Measurements from ENCODE around the gene CNKSR3. TPM values are rescaled to one million over a fixed set of nuclear protein-coding genes. Genes with fewer than 3 reads are reported as not detected.
A peak's percentile ranks its signal among the peaks of the same experiment; 100 is the strongest.
"Not testable (repeated sequence)": the region's sequence is repeated elsewhere in the genome, so short reads cannot be mapped to it uniquely, and the experiment has no call there.

Gene CNKSR3
- total and polyA plus RNA-seq, 2 experiments from 2014 or later: 1.9 to 5.7 TPM

GRCh38 chr6:154541837-154542236, 31.4 kb upstream of the CNKSR3 start:
- H3K27ac ChIP-seq (ENCODE audit: low read depth); H3F3A ChIP-seq (replicated peaks; ENCODE audit: low read depth); H3K9me2 ChIP-seq (ENCODE audit: insufficient read depth); H3K9me3 Mint-ChIP-seq; H2AFZ ChIP-seq; H3K4me3 Mint-ChIP-seq; H3K79me2 ChIP-seq (replicated peaks; ENCODE audit: insufficient read depth); H3K27ac Mint-ChIP-seq; H3K4me3 ChIP-seq; DNase-seq (ENCODE audit: low spot score); H3K36me3 Mint-ChIP-seq (ENCODE audit: low read depth); H3K36me3 ChIP-seq (ENCODE audit: insufficient read depth); H4K20me1 ChIP-seq (replicated peaks; ENCODE audit: insufficient read depth): not testable (repeated sequence)
- Histone ChIP-seq H3K27me3 (ENCODE audit: insufficient read depth) (peaks cover 51% of the 10 kb centered on the region), H3K4me2 (peak overlapping the region; percentile 50; the same call in 1 of the 2 replicates), H3K4me1 (ENCODE audit: insufficient read depth) (peaks cover 34% of the 10 kb centered on the region)
- peak; percentile 12; the same call in 2 of the 3 replicates for ATAC-seq
- 0 out of 2 replicates have a peak, but pooled peaks have one; percentile 22 for TF ChIP-seq ZNF331 (CRISPR knock-in tag; IDR thresholded peaks at IDR 0.05; ENCODE audit: low read depth)
- peaks cover 39% of the 10 kb centered on the region for H3K4me1 Mint-ChIP-seq
- H3K27me3 Mint-ChIP-seq (ENCODE audit: insufficient read depth, low read depth, poor library complexity): peaks cover 14% of the 10 kb centered on the region

- TF ChIP-seq EZH2 (IDR thresholded peaks at IDR 0.05; ENCODE audit: low read depth, unreplicated experiment) (no peak), ZNF462 (CRISPR knock-in tag; IDR thresholded peaks at IDR 0.05) (no peak), EZH2phosphoT487 (IDR thresholded peaks at IDR 0.05; ENCODE audit: unreplicated experiment) (no peak), REST (IDR thresholded peaks at IDR 0.05; ENCODE audit: unreplicated experiment) (no peak), ZNF114 (CRISPR knock-in tag; IDR thresholded peaks at IDR 0.05) (no peak), CTCF (conservative IDR thresholded peaks at IDR 0.05; ENCODE audit: low read depth in 2 of 2) (no peak), ETS1 (IDR thresholded peaks at IDR 0.05) (no peak)
- ATAC-seq (no peak), DNase-seq (ENCODE audit: low spot score) (no peak)
- H3F3A ChIP-seq (replicated peaks; ENCODE audit: low read depth): no peaks in the 10 kb centered on the region
- no peak overlapping the region for H3K4me2 ChIP-seq
- H3K9me2 ChIP-seq (ENCODE audit: insufficient read depth): no peaks in the 10 kb centered on the region
- H3K4me3 ChIP-seq: no peak overlapping the region
- no peak overlapping the region for H2AFZ ChIP-seq
- no peaks in the 10 kb centered on the region for H4K20me1 ChIP-seq (replicated peaks; ENCODE audit: insufficient read depth)
- Mint-ChIP-seq H3K4me1 (peaks cover 51% of the 10 kb centered on the region), H3K27ac (no peak overlapping the region), H3K36me3 (ENCODE audit: low read depth) (no peaks in the 10 kb centered on the region), H3K27me3 (ENCODE audit: insufficient read depth, low read depth, poor library complexity) (peaks cover 14% of the 10 kb centered on the region), H3K9me3 (no peaks in the 10 kb centered on the region), H3K4me3 (no peak overlapping the region)
- H3K27me3 ChIP-seq (ENCODE audit: insufficient read depth): peaks cover 51% of the 10 kb centered on the region
- no peaks in the 10 kb centered on the region for H3K36me3 ChIP-seq (ENCODE audit: insufficient read depth)
- no peaks in the 10 kb centered on the region for H3K79me2 ChIP-seq (replicated peaks; ENCODE audit: insufficient read depth)
- H3K27ac ChIP-seq (ENCODE audit: low read depth): no peak overlapping the region
- H3K4me1 ChIP-seq (ENCODE audit: insufficient read depth): peaks cover 40% of the 10 kb centered on the region
These were observed 29.2 kb upstream of the CNKSR3 start for GRCh38 chr6:154539593-154540269.

All from GM23338 (cell line).